Lung (tissue), 12 donors: ENCODE results near the gene NLRP6. TPM values are rescaled to one million over a fixed set of nuclear protein-coding genes. Genes with fewer than 3 reads are reported as not detected.
A peak's percentile ranks its signal among the peaks of the same experiment; 100 is the strongest.

Experiments used
- ATAC-seq: fragments of 200-7000 bp; cut with Tn5 transposase; one replicate; pipeline ENCODE4 v1.9.1; 2020; ENCODE audit warnings: moderate number of reproducible peaks; ENCODE audit not compliant: insufficient read depth, low FRiP score
- DNase-seq, 3 donors: peaks; one replicate each; pipeline ENCODE4 v3.0.0-alpha.2; 2013 to 2017
- H3K27ac ChIP-seq, 2 donors: one replicate each; pipeline ENCODE4 v1.5.1; 2013; ENCODE audit warnings: mild to moderate bottlenecking in 2 of 2, moderate library complexity in 2 of 2, control low read depth in 1 of 2, inconsistent platforms in 1 of 2, low read depth in 1 of 2, low read length in 1 of 2
- H3K27me3 ChIP-seq, 3 donors: one replicate each; pipeline ENCODE4 v1.5.1; 2013; ENCODE audit warnings: low read length in 2 of 3; ENCODE audit not compliant: control insufficient read depth in 3 of 3, insufficient read depth in 3 of 3
- H3K36me3 ChIP-seq, 4 donors: one replicate each; pipeline ENCODE4 v1.5.1; 2013; ENCODE audit warnings: low read length in 4 of 4, mild to moderate bottlenecking in 1 of 4, moderate library complexity in 1 of 4; ENCODE audit not compliant: control insufficient read depth in 4 of 4, insufficient read depth in 4 of 4
- H3K4me1 ChIP-seq, 5 donors: one replicate each; pipeline ENCODE4 v1.5.1; 2013; ENCODE audit warnings: low read length in 5 of 5, mild to moderate bottlenecking in 2 of 5, moderate library complexity in 1 of 5; ENCODE audit not compliant: control insufficient read depth in 5 of 5, insufficient read depth in 5 of 5
- H3K4me3 ChIP-seq: one replicate; pipeline ENCODE4 v1.5.1; 2013; ENCODE audit warnings: mild to moderate bottlenecking, control low read depth, moderate library complexity
- H3K9ac ChIP-seq, 2 donors: one replicate each; pipeline ENCODE4 v1.5.1; 2013; ENCODE audit warnings: low read length in 2 of 2, control low read depth in 1 of 2; ENCODE audit not compliant: insufficient read depth in 1 of 2
- H3K9me3 ChIP-seq, 4 donors: one replicate each; pipeline ENCODE4 v1.5.1; 2013; ENCODE audit warnings: low read length in 3 of 4, mild to moderate bottlenecking in 1 of 4, moderate library complexity in 1 of 4; ENCODE audit not compliant: control insufficient read depth in 4 of 4, insufficient read depth in 3 of 4
- CTCF ChIP-seq: IDR thresholded peaks from 2 replicates; pipeline ENCODE4 v1.5.1; 2012; ENCODE audit warnings: mild to moderate bottlenecking; ENCODE audit errors: control extremely low read depth, extremely low read depth
- WGBS, 2 donors: extraction: QIAGEN DNeasy Blood & Tissue Kit; methylation state at CpG; one replicate each; pipeline ENCODE4 v1.1.7; 2013; 5-methylcytosine and 5-hydroxymethylcytosine counted together
- polyA plus RNA-seq, 2 donors: library from polyadenylated mRNA; stranded (reverse); fragments of 200-250 nt; gene quantifications; one replicate each; pipeline ENCODE4 v1.2.1, GENCODE V29; 2013
- total RNA-seq, 2 donors: library from RNA; depleted of rRNA in 1 of 2; stranded (reverse); fragments of >200 nt in 1 of 2; gene quantifications; one replicate each; pipeline ENCODE4 v1.2.1, GENCODE V29; 2014 to 2021
- donor health status: control.
- donor health status: control.
- donor health status: Bipolar disorder and iron deficiency.
- donor health status: healthy.
- donor health status: DM: yes; HTN: yes; CAD: no.

The NLRP6 gene
- total and polyA plus RNA-seq, 4 donors, result 0.08 to 9.6 (median 2.4) TPM

DNA sequence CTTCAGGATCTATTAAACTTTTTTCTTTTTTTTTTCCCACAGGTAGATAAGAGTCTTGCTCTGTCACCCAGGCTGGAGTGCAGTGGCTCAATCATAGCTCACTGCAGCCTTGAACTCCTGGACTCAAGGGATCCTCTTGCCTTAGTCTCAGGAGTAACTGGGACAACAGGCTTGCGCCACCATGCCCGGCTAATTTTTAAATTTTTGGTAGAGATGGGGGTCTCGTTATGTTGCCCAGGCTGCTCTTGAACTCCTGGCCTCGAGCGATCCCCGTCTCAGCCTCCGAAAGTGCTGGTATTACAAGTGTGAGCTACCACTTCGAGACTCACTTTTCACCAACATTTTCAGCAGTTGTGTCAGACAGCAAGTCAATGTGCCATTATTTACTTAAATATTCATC is 43.0 kb upstream of the NLRP6 start:
- ATAC-seq (no peak), DNase-seq (no peak)
- no peak for TF ChIP-seq CTCF
- H3K9ac ChIP-seq, result peak overlapping the region; percentile 63 to 64
- H3K27ac ChIP-seq, result no peak overlapping the region
- no peaks in the 10 kb centered on the region for H3K9me3 ChIP-seq
- H3K27me3 ChIP-seq, result no peaks in the 10 kb centered on the region
- peaks cover 0 to 7% (median 4%) of the 10 kb centered on the region in 4 donors for H3K36me3 ChIP-seq
- WGBS, 2 donors, result 78% methylated on average over 8 of the region's 8 CpGs
- peaks cover 5 to 19% (median 6%) of the 10 kb centered on the region in 5 donors for H3K4me1 ChIP-seq
- H3K4me3 ChIP-seq, result no peak overlapping the region

GRCh38 chr11:235609-235996 is 42.6 kb upstream of the NLRP6 start:
- Histone ChIP-seq H3K4me1 (peaks cover 5 to 19% (median 6%) of the 10 kb centered on the region in 5 donors), H3K9ac (peak overlapping the region; percentile 63 to 64), H3K4me3 (peak overlapping the region; percentile 94), H3K27ac (peak overlapping the region; percentile 97 to 98), H3K27me3 (no peaks in the 10 kb centered on the region), H3K36me3 (peaks cover 0 to 7% (median 4%) of the 10 kb centered on the region in 4 donors), H3K9me3 (no peaks in the 10 kb centered on the region)
- TF ChIP-seq CTCF, result no peak
- DNase-seq, result no peak
- no peak for ATAC-seq
- 2 to 4% methylated on average over 13 of the region's 13 CpGs for WGBS, 2 donors

DNA sequence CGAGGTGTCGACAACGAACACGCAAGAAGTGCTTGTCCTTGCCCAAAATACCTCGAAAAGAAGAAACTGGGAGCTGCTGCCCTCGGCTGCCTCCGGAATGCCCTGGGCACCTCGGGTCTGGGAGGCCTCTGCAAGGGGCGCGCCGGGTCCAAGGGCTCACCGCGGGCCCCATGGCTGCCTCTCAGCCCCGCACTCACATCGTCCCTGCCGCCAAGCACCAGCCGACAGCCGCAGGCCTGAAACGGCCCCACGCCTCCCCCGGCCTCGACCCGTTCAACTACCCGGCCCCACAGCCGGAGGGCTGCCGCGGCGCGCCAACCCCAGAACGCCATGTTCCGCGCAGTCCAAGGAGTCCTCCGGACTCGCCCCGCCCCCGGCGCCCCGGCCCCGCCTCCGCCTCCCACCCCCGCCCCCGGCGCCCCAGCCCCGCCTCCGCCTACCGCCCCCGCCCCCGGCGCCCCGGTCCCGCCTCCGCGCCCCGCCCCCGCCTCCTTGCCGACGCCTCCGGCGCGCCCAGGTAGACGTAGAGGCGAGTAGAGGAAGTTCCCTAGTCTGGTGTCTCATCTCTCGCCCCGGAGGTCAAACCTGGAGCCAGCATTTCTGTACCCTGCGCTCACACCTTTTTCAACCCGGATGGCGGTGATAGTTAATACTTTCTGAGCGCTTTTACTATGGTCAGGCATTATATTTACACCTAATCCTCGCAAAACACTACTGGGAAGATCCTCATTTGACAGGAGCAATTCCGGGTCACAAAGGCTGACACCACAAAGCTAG is 42.0 kb upstream of the NLRP6 start, which contains the start of gene SIRT3:
SIRT3 (minus strand) TSS at position 346 of the 777 bp plus-strand sequence; CDS start at position 332, 14 bp downstream.
- no peaks in the 10 kb centered on the region for H3K27me3 ChIP-seq

More for the DNA sequence above, 42.0 kb upstream of the NLRP6 start, which contains the start of gene SIRT3:
- Histone ChIP-seq H3K36me3 (peaks cover 3 to 9% (median 4%) of the 10 kb centered on the region in 4 donors), H3K4me1 (peaks cover 5 to 19% (median 7%) of the 10 kb centered on the region in 5 donors), H3K9me3 (no peaks in the 10 kb centered on the region), H3K4me3 (peak within 1 kb of the TSS; percentile 99), H3K27ac (peak within 1 kb of the TSS; percentile 98 to 99), H3K9ac (peak within 1 kb of the TSS; percentile 93 to 95)
- WGBS, 2 donors, result 1% methylated on average over 51 to 70 of the region's 70 CpGs
- no peak for TF ChIP-seq CTCF
- ATAC-seq (peak; percentile 92), DNase-seq (peak; percentile 86 to 92 (median 86))
